ENCODE measurements around the gene SECISBP2L. TPM values are rescaled to one million over a fixed set of nuclear protein-coding genes. Genes with fewer than 3 reads are reported as not detected.

Gene SECISBP2L
- total RNA-seq, 4 donors from 2014 or later, result 27.7 to 63.2 (median 33.2) TPM

DNA sequence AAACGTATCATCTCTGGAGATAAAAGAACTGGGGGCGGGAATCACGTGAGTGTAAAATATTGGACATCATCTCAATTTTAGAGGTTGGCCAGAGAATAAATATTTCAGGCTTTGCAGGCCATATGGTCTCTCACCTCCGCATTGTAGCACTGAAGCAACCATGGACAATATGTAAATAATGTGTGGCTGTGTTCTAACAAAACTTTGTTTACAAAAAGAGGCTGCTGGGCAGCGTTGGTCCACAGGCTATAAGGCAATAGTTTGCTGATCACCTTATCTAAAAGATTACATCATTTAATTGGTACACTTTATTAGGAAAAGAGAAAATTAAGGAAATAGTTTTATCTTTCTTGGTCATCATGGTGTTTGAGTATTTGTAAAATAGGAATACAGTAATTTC, 60.0 kb downstream of the SECISBP2L start:
- Histone ChIP-seq H3K4me3 (no peak overlapping the region), H3K27me3 (no peaks in the 10 kb centered on the region), H3K36me3 (peaks cover 0 to 9% (median 0%) of the 10 kb centered on the region in 4 donors), H3K4me1 (peaks cover 0 to 9% (median 0%) of the 10 kb centered on the region in 4 donors), H3K27ac (no peak overlapping the region), H3K9me3 (no peaks in the 10 kb centered on the region)
- no peak for TF ChIP-seq EP300 (IDR thresholded peaks at IDR 0.05; ENCODE audit: low read depth)
- no peak for TF ChIP-seq POLR2AphosphoS5 (IDR thresholded peaks at IDR 0.05)
- TF ChIP-seq CTCF (IDR thresholded peaks at IDR 0.05), result no peak
- no peak for TF ChIP-seq POLR2A (IDR thresholded peaks at IDR 0.05)
- intact Hi-C loops (cut with DNase I; ENCODE audit: low total_unique reads) (no loop called here), in situ Hi-C loops (cut with MboI; ENCODE audit: low pct_ligation_motif_present in 1 of 4, low pct_unique_long_range_greater_than_20kb in 1 of 4, low sequenced_read_pairs in 3 of 4) (no loop called here)
- DNase-seq, result no peak
- 62 to 75% methylated on average over 5 of the region's 5 CpGs for WGBS, 2 donors (ENCODE audit: low coverage in 1 of 2)

GRCh38 chr15:48985516-48985915, 60.7 kb downstream of the SECISBP2L start:
- H3K9me3 ChIP-seq, result no peaks in the 10 kb centered on the region
- in situ Hi-C loops (cut with MboI; ENCODE audit: low pct_ligation_motif_present in 1 of 4, low pct_unique_long_range_greater_than_20kb in 1 of 4, low sequenced_read_pairs in 3 of 4) (no loop called here), intact Hi-C loops (cut with DNase I; ENCODE audit: low total_unique reads) (no loop called here)
- WGBS, 2 donors (ENCODE audit: low coverage in 1 of 2), result 80 to 82% methylated on average over 3 of the region's 3 CpGs
- H3K36me3 ChIP-seq, result peaks cover 0 to 9% (median 0%) of the 10 kb centered on the region in 4 donors
- TF ChIP-seq POLR2AphosphoS5 (IDR thresholded peaks at IDR 0.05) (no peak), EP300 (IDR thresholded peaks at IDR 0.05; ENCODE audit: low read depth) (no peak), POLR2A (IDR thresholded peaks at IDR 0.05) (no peak), CTCF (IDR thresholded peaks at IDR 0.05) (no peak)
- no peaks in the 10 kb centered on the region for H3K27me3 ChIP-seq
- no peak for DNase-seq
- H3K4me3 ChIP-seq, result no peak overlapping the region
- no peak overlapping the region for H3K27ac ChIP-seq
- H3K4me1 ChIP-seq, result peaks cover 0 to 9% (median 0%) of the 10 kb centered on the region in 4 donors

GRCh38 chr15:48984811-48985352, 61.4 kb downstream of the SECISBP2L start:
- TF ChIP-seq EP300 (IDR thresholded peaks at IDR 0.05; ENCODE audit: low read depth) (no peak), CTCF (IDR thresholded peaks at IDR 0.05) (no peak), POLR2A (IDR thresholded peaks at IDR 0.05) (no peak), POLR2AphosphoS5 (IDR thresholded peaks at IDR 0.05) (peak in 1 of 3 donors; percentile 2)
- WGBS, 2 donors (ENCODE audit: low coverage in 1 of 2), result 42 to 59% methylated on average over 3 to 4 of the region's 4 CpGs
- no peak overlapping the region for H3K4me3 ChIP-seq
- H3K27ac ChIP-seq, result peak overlapping the region in 2 of 4 donors; percentile 0 to 16
- intact Hi-C loops (cut with DNase I; ENCODE audit: low total_unique reads) (loop anchor here (5.0 kb wide), 1 partner anchor 1432 kb away; no protein-coding TSS in a partner anchor), in situ Hi-C loops (cut with MboI; ENCODE audit: low pct_ligation_motif_present in 1 of 4, low pct_unique_long_range_greater_than_20kb in 1 of 4, low sequenced_read_pairs in 3 of 4) (no loop called here)
- H3K9me3 ChIP-seq, result no peaks in the 10 kb centered on the region
- peaks cover 0 to 9% (median 0%) of the 10 kb centered on the region in 4 donors for H3K4me1 ChIP-seq
- H3K36me3 ChIP-seq, result peaks cover 0 to 9% (median 0%) of the 10 kb centered on the region in 4 donors
- H3K27me3 ChIP-seq, result no peaks in the 10 kb centered on the region
- no peak for DNase-seq

DNA sequence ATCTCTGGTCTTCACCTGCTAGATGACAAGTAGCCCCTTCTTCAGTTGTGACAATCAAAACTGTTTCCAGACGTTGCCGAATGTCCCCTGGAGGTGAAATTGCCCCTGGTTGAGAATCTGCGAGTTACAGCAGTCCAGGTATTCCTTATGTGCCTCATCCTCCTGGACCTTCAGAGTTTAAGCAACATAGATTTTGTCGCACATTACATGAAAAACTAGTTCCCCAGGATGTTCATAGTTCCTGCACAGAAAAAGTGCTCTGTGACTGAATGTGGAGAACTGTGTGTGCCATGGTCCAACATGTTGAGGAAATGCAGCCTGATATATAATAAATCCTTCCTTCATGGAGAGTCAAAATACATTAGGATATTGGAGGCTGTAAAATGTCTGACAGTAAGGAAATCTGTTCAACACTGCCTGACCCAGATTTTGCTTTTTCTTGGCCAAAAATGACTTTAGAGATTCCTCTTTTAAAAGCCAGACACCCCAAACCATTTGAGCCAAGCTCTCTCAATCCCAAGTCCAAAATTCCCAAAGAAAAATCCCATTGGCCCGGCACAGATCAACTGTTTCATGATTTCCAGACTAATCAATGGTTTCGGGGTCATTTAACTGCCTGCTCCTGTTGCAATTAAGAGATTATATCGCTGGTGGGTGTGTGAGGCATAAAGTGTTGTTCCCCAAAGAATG, 62.1 kb downstream of the SECISBP2L start:
- peaks cover 0 to 9% (median 0%) of the 10 kb centered on the region in 4 donors for H3K4me1 ChIP-seq
- no peak for TF ChIP-seq POLR2AphosphoS5 (IDR thresholded peaks at IDR 0.05)
- TF ChIP-seq EP300 (IDR thresholded peaks at IDR 0.05; ENCODE audit: low read depth), result no peak
- TF ChIP-seq POLR2A (IDR thresholded peaks at IDR 0.05), result no peak
- no peak for TF ChIP-seq CTCF (IDR thresholded peaks at IDR 0.05)
- no peaks in the 10 kb centered on the region for H3K27me3 ChIP-seq
- WGBS, 2 donors (ENCODE audit: low coverage in 1 of 2), result 74 to 83% methylated on average over 4 to 7 of the region's 7 CpGs
- H3K36me3 ChIP-seq, result peaks cover 0 to 6% (median 0%) of the 10 kb centered on the region in 4 donors
- in situ Hi-C loops (cut with MboI; ENCODE audit: low pct_ligation_motif_present in 1 of 4, low pct_unique_long_range_greater_than_20kb in 1 of 4, low sequenced_read_pairs in 3 of 4), result no loop called here
- no peaks in the 10 kb centered on the region for H3K9me3 ChIP-seq
- intact Hi-C loops (cut with DNase I; ENCODE audit: low total_unique reads), result loop anchor here (5.0 kb wide), 1 partner anchor 1433 kb away; no protein-coding TSS in a partner anchor
- no peak overlapping the region for H3K4me3 ChIP-seq
- peak overlapping the region in 3 of 4 donors; percentile 0 to 25 (median 16) for H3K27ac ChIP-seq
- no peak for DNase-seq
